Endothelial cell (in vitro differentiated cells): ENCODE results near the gene TMEM86A. TPM values are rescaled to one million over a fixed set of nuclear protein-coding genes. Genes with fewer than 3 reads are reported as not detected.
"Not testable (repeated sequence)": the region's sequence is repeated elsewhere in the genome, so short reads cannot be mapped to it uniquely, and the experiment has no call there.

Experiments used
- DNase-seq: peaks from one replicate; pipeline ENCODE4 v3.0.0; 2021; ENCODE audit warnings: low spot score
- H3K27ac Mint-ChIP-seq: one replicate; pipeline ENCODE4 v1.8.0; 2021; ENCODE audit warnings: mixed read lengths, inconsistent platforms; ENCODE audit not compliant: unreplicated experiment
- H3K27me3 Mint-ChIP-seq: one replicate; pipeline ENCODE4 v1.8.0; 2021; ENCODE audit warnings: mild to moderate bottlenecking, moderate library complexity, mixed read lengths, inconsistent platforms; ENCODE audit not compliant: unreplicated experiment
- H3K36me3 Mint-ChIP-seq: one replicate; pipeline ENCODE4 v1.8.0; 2021; ENCODE audit warnings: mild to moderate bottlenecking, low read depth, mixed read lengths, inconsistent platforms; ENCODE audit not compliant: unreplicated experiment
- H3K4me1 Mint-ChIP-seq: one replicate; pipeline ENCODE4 v1.8.0; 2021; ENCODE audit warnings: mild to moderate bottlenecking, mixed read lengths, inconsistent platforms; ENCODE audit not compliant: unreplicated experiment
- H3K4me3 Mint-ChIP-seq: one replicate; pipeline ENCODE4 v1.8.0; 2021; ENCODE audit warnings: mild to moderate bottlenecking, mixed read lengths, inconsistent platforms; ENCODE audit not compliant: unreplicated experiment
- H3K9me3 Mint-ChIP-seq: one replicate; pipeline ENCODE4 v1.8.0; 2021; ENCODE audit warnings: mixed read lengths, inconsistent platforms; ENCODE audit not compliant: unreplicated experiment
- long read RNA-seq: library from polyadenylated mRNA; unstranded; transcript quantifications from one replicate; pipeline ENCODE4 v2.0.0, GENCODE V29; 2020; ENCODE audit not compliant: unreplicated experiment
- total RNA-seq: library from RNA; stranded (reverse); fragmentation: NEBNext Ultra II Directional; extraction: Animal tissue kit (Norgen Biotek cat#: 25700); gene quantifications from one replicate; pipeline ENCODE4 v1.2.1, GENCODE V29; 2021; ENCODE audit not compliant: unreplicated experiment
- TF ChIP-seq, protein P1 (sequence below): fragments of 200-600 bp; sonication (generic); IDR thresholded peaks from one replicate; pipeline ENCODE4 v1.5.0; 2021; ENCODE audit warnings: antibody characterized with exemption; ENCODE audit not compliant: unreplicated experiment

Gene TMEM86A, protein sequence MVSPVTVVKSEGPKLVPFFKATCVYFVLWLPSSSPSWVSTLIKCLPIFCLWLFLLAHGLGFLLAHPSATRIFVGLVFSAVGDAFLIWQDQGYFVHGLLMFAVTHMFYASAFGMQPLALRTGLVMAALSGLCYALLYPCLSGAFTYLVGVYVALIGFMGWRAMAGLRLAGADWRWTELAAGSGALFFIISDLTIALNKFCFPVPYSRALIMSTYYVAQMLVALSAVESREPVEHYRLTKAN
- 3.9 TPM for total RNA-seq
- long read RNA-seq, partial matches to known transcripts: 0 of 4 reads
- long read RNA-seq, other reads (novel, unspliced or antisense): 0 of 4 reads

DNA sequence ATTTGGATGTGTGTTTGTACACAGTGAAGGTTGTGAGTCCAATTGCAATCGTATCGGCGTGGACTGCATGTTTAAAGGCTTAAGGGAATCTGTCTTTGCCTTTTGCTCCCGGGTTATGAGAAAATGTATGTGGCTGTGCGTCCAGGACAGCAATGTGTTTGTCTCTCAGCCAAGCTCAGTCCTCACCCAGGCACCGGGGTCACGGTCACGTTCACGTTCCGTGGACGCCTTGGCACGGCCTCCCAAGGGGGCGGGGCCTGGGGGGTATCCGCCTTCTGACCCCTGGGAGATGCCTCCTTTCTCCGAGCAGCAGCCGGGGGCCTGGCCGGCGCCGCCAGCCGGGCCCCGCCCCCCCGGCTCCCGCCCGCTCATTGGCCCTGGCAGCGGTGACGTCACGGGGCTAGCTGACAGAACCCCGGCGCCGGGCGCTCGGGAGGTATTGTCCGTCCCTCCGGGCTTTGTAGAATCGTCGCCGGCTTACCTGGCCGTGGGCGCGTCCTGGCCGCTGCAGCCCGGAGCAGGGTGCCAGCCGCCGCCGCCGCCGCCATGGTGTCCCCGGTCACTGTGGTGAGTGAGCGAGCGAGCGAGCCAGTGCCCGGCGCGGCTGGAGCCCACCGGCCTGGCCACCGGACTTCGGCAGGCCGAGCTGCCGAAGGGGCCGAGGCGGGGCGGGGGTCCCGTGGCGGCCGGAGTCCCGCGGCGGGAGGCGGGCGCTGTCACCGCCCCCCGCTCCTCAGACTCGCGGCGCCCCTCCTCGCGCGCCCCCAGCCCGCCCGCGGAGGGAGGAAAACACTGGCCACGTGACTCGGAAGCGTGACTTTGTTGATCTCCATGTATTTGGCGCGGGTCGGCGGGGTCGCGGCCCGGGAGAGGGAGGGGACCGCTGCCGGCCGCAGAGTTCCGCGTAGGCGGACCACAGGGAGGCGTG, at the start of gene TMEM86A:
TMEM86A (plus strand) TSS at position 439 of the 928 bp plus-strand sequence; CDS start at position 547, 108 bp downstream.
- Mint-ChIP-seq H3K27me3 (peaks cover 10% of the 10 kb centered on the region), H3K36me3 (peaks cover 3% of the 10 kb centered on the region), H3K27ac (no peak within 1 kb of the TSS), H3K9me3 (no peaks in the 10 kb centered on the region), H3K4me3 (peak within 1 kb of the TSS; percentile 89), H3K4me1 (peaks cover 14% of the 10 kb centered on the region)
- TF ChIP-seq, protein P1, sequence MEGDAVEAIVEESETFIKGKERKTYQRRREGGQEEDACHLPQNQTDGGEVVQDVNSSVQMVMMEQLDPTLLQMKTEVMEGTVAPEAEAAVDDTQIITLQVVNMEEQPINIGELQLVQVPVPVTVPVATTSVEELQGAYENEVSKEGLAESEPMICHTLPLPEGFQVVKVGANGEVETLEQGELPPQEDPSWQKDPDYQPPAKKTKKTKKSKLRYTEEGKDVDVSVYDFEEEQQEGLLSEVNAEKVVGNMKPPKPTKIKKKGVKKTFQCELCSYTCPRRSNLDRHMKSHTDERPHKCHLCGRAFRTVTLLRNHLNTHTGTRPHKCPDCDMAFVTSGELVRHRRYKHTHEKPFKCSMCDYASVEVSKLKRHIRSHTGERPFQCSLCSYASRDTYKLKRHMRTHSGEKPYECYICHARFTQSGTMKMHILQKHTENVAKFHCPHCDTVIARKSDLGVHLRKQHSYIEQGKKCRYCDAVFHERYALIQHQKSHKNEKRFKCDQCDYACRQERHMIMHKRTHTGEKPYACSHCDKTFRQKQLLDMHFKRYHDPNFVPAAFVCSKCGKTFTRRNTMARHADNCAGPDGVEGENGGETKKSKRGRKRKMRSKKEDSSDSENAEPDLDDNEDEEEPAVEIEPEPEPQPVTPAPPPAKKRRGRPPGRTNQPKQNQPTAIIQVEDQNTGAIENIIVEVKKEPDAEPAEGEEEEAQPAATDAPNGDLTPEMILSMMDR: no peak
- DNase-seq: peak; percentile 94

DNA sequence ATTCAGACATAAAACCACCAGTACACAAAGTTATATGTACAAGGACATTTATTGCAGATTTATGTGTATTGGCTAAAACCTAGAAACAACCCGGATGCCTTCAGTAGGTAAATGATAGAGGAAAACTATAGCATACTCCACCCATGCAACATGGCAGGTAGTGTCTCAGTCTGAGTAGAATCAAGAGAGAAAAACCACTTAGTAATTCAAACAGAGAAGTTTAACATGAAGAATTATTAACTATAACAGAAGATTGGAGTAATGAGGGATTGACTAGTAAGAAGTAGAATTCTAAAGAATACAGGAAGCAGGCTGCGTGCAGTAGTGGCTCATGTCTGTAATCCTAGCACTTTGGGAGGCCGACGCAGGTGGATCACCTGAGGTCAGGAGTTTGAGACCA, 48.2 kb upstream of the TMEM86A start:
- TF ChIP-seq, protein P1: no peak
- Mint-ChIP-seq H3K4me1 (no peaks in the 10 kb centered on the region), H3K4me3 (no peak overlapping the region), H3K27me3 (peaks cover 1% of the 10 kb centered on the region), H3K27ac (no peak overlapping the region), H3K36me3 (no peaks in the 10 kb centered on the region), H3K9me3 (no peaks in the 10 kb centered on the region)
- no peak for DNase-seq

DNA sequence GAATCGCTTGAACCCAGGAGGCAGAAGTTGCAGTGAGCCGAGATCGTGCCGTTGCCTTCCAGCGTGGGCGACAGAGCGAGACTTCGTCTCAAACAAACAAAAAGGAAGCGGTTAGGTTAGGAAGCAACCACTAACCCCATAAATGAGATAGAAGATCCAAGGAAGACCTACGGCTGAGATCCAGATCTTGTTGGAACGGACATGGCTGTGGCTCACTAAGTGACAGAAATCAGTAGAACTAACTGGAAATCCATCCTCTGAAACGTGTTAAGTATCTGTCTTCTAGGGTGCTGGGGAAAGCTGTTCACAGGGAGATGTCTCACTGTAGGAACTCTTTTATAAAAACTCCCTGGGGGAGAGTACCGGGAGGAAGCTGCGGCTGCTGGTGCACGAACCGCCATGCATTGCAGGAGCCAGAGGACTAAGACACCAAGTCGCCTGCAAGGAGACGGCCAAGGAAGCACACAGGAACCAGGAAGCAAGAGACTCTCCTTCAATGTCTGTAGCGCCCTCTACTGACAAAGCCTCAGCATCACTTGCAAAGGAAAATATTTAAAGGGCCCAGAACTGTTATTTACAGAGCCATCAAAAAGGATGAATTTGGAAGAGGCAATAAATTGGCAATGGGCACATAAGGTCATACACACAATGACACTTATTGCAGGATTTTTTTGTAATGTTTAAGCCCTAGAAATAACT, 47.6 kb upstream of the TMEM86A start:
- TF ChIP-seq, protein P1: peak; percentile 83
- Mint-ChIP-seq H3K4me1 (no peaks in the 10 kb centered on the region), H3K9me3 (no peaks in the 10 kb centered on the region), H3K27ac (no peak overlapping the region), H3K36me3 (no peaks in the 10 kb centered on the region), H3K27me3 (peaks cover 1% of the 10 kb centered on the region), H3K4me3 (no peak overlapping the region)
- DNase-seq: peak; percentile 55

DNA sequence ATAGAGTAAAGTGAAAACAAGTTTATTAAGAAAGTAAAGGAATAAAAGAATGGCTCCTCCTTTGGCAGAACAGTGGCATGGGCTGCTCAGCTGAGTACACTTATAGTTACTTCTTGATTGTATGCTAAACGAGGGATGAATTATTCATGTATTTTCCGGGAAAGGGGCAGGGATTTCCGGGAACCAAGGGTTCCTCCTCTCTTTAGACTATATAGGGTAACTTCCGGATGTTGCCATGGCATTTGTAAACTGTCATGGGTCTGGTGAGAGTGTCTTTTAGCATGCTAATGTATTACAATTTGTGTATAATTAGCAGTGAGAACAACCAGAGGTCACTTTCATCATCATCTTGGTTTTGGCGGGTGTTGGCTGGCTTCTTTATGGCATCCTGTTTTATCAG, 40.9 kb upstream of the TMEM86A start:
- Mint-ChIP-seq H3K27me3 (peaks cover 3% of the 10 kb centered on the region), H3K36me3 (no peaks in the 10 kb centered on the region), H3K27ac (no peak overlapping the region), H3K4me1 (no peaks in the 10 kb centered on the region), H3K9me3 (no peaks in the 10 kb centered on the region), H3K4me3 (no peak overlapping the region)
- DNase-seq: no peak
- TF ChIP-seq, protein P1: no peak

DNA sequence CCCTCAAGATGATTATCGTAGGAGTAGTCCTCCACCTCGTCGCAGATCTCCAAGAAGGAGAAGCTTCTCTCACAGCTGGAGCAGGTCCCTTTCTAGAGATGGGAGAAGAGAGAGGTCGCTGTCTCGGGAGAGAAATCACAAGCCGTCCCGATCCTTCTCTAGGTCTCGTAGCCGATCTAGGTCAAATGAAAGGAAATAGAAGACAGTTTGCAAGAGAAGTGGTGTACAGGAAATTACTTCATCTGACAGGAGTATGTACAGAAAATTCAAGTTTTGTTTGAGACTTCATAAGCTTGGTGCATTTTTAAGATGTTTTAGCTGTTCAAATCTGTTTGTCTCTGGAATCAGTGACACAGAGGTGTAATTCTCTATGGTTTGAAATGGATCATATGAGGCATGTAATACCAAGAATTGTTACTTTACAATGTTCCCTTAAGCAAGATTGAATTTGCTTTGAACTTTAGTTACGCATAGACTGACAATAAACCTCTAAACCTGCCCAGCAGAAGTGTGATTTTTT, 33.2 kb upstream of the TMEM86A start:
- H3K36me3 Mint-ChIP-seq, H3K4me1 Mint-ChIP-seq, H3K27ac Mint-ChIP-seq, H3K4me3 Mint-ChIP-seq, DNase-seq, H3K9me3 Mint-ChIP-seq, H3K27me3 Mint-ChIP-seq: not testable (repeated sequence)
